Thymus (tissue), 11 donors: ENCODE measurements around the gene RIMBP3C. TPM values are rescaled to one million over a fixed set of nuclear protein-coding genes. Genes with fewer than 3 reads are reported as not detected.
"Not testable (repeated sequence)": the region's sequence is repeated elsewhere in the genome, so short reads cannot be mapped to it uniquely, and the experiment has no call there.

Experiments
- DNase-seq, 9 donors: peaks; one replicate each; pipeline ENCODE4 v3.0.0-alpha.2; 2013; ENCODE audit warnings: low spot score in 9 of 9, low read depth in 6 of 9, missing footprints in 1 of 9
- H3K27ac ChIP-seq, 2 donors: one replicate each; pipeline ENCODE4 v1.5.1; 2013; ENCODE audit warnings: control low read depth in 1 of 2, low read depth in 1 of 2, low read length in 1 of 2, mild to moderate bottlenecking in 1 of 2, moderate library complexity in 1 of 2
- H3K27me3 ChIP-seq, 2 donors: one replicate each; pipeline ENCODE4 v1.5.1; 2013; ENCODE audit warnings: low read length in 1 of 2; ENCODE audit not compliant: control insufficient read depth in 2 of 2, insufficient read depth in 1 of 2
- H3K36me3 ChIP-seq, 2 donors: one replicate each; pipeline ENCODE4 v1.5.1; 2013; ENCODE audit warnings: low read length in 1 of 2, mild to moderate bottlenecking in 1 of 2, moderate library complexity in 1 of 2; ENCODE audit not compliant: control insufficient read depth in 2 of 2, insufficient read depth in 2 of 2
- H3K4me1 ChIP-seq, 2 donors: one replicate each; pipeline ENCODE4 v1.5.1; 2013; ENCODE audit warnings: low read length in 2 of 2; ENCODE audit not compliant: control insufficient read depth in 2 of 2, insufficient read depth in 2 of 2
- H3K4me3 ChIP-seq, 2 donors: one replicate each; pipeline ENCODE4 v1.5.1; 2013; ENCODE audit warnings: low read length in 2 of 2, control low read depth in 1 of 2, mild to moderate bottlenecking in 1 of 2
- H3K9me3 ChIP-seq, 2 donors: one replicate each; pipeline ENCODE4 v1.5.1; 2013; ENCODE audit warnings: low read length in 1 of 2, mild to moderate bottlenecking in 1 of 2; ENCODE audit not compliant: control insufficient read depth in 2 of 2, insufficient read depth in 1 of 2
- WGBS: extraction: QIAGEN DNeasy Blood & Tissue Kit; methylation state at CpG from one replicate; pipeline ENCODE4 v1.1.7; 2013; 5-methylcytosine and 5-hydroxymethylcytosine counted together
- polyA plus RNA-seq: library from polyadenylated mRNA; stranded (reverse); fragments of 200-250 nt; gene quantifications from one replicate; pipeline ENCODE4 v1.2.3, GENCODE V29; 2013
- total RNA-seq: library from RNA; stranded (reverse); fragments of 120-200 nt; gene quantifications from one replicate; pipeline ENCODE4 v1.2.4, GENCODE V29; 2013
- donor health status: healthy.

RIMBP3C gene
- total and polyA plus RNA-seq, 2 donors, result 0.34 to 1.3 TPM

GRCh38 chr22:21568347-21569075 lies 17.2 kb upstream of the RIMBP3C start:
- 3% methylated on average over 26 of the region's 26 CpGs for WGBS
- H3K27me3 ChIP-seq, result no peaks in the 10 kb centered on the region
- H3K27ac ChIP-seq, result peak overlapping the region; percentile 89 to 90
- H3K36me3 ChIP-seq, result peaks cover 6 to 16% of the 10 kb centered on the region in 2 donors
- peak in 5 of 9 donors; percentile 30 to 48 (median 37) for DNase-seq
- H3K4me1 ChIP-seq, result peaks cover 18 to 32% of the 10 kb centered on the region in 2 donors
- H3K4me3 ChIP-seq, result peak overlapping the region; percentile 80 to 87
- H3K9me3 ChIP-seq, result no peaks in the 10 kb centered on the region

DNA sequence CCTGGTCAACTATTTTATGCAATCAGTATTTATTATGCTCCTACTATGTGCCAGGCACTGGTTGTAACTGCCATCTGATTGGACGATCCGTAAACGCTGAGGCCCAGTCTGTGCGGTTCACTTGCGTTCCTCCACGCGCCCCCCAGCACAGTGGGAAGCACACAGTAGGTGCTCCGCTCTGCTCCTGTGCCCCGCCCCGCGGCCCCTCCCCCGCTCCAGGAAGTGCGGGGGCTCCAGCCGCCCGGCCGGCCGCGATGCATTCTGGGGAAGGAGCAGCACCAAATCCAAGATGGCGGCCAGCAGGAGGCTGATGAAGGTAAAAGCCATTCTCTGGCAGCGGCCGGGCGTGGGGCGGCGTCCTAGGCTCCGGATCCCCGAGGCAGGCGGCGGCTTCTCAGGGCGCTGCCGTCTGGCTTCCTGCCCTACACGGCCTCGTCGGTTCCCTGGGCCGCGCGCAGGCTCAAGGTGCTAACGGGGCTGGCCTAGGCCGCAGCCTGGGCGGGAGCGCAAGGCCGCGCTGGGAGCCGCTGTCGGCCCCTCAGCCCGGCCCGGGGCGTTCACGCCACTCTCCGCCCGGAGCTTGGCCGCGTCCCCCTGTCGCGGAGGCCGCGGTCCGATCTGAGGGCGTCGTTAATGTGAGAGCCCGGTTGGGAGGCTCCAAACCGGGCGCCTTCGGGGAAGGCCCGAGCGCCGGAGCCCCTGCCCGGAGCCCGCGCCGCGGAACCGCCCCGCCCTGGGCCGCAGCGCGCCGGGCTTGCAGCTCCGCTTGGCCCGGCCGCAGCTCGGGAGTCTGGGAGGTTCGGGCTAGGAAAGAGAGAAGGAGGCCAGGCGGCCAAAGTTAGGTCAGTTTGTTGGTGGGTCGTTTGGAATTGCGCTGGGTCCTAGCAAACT lies 16.4 kb upstream of the RIMBP3C start, which contains the start of gene UBE2L3:
Gene UBE2L3, plus strand, starts transcription at position 259 of the 891 bp plus-strand sequence. Its CDS starts 31 bp downstream, at position 290.
- peaks cover 18 to 32% of the 10 kb centered on the region in 2 donors for H3K4me1 ChIP-seq
- H3K9me3 ChIP-seq, result no peaks in the 10 kb centered on the region
- under 1% methylated on average over 85 of the region's 85 CpGs for WGBS
- peak; percentile 59 to 93 (median 81) for DNase-seq
- H3K27ac ChIP-seq, result peak within 1 kb of the TSS; percentile 89 to 90
- H3K27me3 ChIP-seq, result no peaks in the 10 kb centered on the region
- peaks cover 4 to 11% of the 10 kb centered on the region in 2 donors for H3K36me3 ChIP-seq
- H3K4me3 ChIP-seq, result peak within 1 kb of the TSS; percentile 80 to 87

GRCh38 chr22:21564411-21564810 lies 13.2 kb upstream of the RIMBP3C start:
- no peak for DNase-seq
- Histone ChIP-seq H3K4me3 (no peak overlapping the region), H3K4me1 (peaks cover 9 to 15% of the 10 kb centered on the region in 2 donors), H3K36me3 (no peaks in the 10 kb centered on the region), H3K27me3 (no peaks in the 10 kb centered on the region), H3K27ac (no peak overlapping the region), H3K9me3 (no peaks in the 10 kb centered on the region)
- 96% methylated on average over 6 of the region's 6 CpGs for WGBS

DNA sequence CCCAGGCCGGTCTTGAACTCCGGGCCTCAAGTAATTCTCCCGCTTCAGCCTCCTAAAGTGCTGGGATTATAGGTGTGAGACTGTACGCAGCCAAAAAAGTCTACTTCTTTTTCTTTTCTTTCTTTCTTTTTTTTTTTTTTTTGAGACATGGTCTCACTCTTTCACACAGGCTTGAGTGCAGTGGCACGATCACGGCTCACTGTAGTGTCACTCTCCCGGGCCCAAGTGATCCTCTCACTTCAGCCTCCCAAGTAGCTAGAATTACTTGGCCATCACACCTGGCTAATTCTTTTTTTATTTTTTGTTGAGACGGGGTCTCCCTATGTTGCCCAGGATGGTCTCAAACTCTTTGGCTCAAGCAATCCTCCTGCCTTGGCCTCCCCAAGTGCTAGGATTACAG lies 12.7 kb upstream of the RIMBP3C start:
- peaks cover 5 to 10% of the 10 kb centered on the region in 2 donors for H3K4me1 ChIP-seq
- H3K27me3 ChIP-seq, result no peaks in the 10 kb centered on the region
- no peak overlapping the region for H3K27ac ChIP-seq
- no peak for DNase-seq
- no peaks in the 10 kb centered on the region for H3K9me3 ChIP-seq
- H3K4me3 ChIP-seq, result no peak overlapping the region
- 98% methylated on average over 8 of the region's 8 CpGs for WGBS
- no peaks in the 10 kb centered on the region for H3K36me3 ChIP-seq

- not testable (repeated sequence) for H3K4me3 ChIP-seq
- WGBS, result no CpG with 5 or more reads among the region's 3 CpGs
Measured at GRCh38 chr22:21560657-21561056, 9.4 kb upstream of the RIMBP3C start.

DNA sequence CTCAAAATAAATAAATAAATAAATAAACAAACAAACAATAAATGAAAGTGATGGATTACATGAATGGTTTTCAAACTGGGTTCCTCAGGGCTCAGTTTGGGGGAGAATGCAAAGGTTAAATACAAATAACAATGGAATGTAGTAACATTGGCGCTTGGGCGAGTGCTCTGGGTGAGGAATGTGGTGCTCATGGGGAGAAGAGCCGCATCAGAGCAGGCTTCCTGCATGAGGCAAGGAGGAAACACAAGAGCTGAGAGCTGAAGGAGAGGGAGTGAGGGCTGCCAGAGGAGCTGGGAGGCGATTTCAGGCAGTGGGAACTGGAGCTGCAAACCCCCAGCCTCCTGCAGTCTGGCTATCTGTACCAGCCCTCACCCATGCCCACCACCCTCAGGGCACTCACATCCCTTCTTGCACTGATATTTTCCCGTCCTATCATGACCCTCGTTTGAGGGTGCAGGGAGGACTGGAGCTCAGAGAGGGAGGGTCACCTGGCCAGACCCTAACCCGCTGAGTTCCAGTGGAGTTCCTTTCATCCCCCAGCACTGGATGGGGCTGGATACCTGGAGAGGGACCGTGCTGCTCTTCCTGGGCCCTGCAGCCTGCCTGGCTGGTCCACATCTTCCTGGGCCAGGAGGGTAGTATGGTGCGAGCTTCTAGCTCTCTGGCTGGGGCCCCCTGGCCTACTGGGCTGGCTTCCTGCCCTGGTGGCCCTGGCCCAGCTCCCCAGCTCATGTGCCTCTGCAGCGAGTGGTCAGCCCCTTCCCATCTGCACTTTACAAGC lies 8.3 kb upstream of the RIMBP3C start:
- H3K9me3 ChIP-seq, H3K36me3 ChIP-seq, H3K4me3 ChIP-seq, DNase-seq, H3K27ac ChIP-seq, H3K4me1 ChIP-seq, H3K27me3 ChIP-seq: not testable (repeated sequence)
- 86% methylated on average over 7 of the region's 10 CpGs for WGBS

More at GRCh38 chr22:21560657-21561056, 9.4 kb upstream of the RIMBP3C start:
- not testable (repeated sequence) for H3K9me3 ChIP-seq, H3K36me3 ChIP-seq, H3K27me3 ChIP-seq, H3K27ac ChIP-seq, DNase-seq, H3K4me1 ChIP-seq

DNA sequence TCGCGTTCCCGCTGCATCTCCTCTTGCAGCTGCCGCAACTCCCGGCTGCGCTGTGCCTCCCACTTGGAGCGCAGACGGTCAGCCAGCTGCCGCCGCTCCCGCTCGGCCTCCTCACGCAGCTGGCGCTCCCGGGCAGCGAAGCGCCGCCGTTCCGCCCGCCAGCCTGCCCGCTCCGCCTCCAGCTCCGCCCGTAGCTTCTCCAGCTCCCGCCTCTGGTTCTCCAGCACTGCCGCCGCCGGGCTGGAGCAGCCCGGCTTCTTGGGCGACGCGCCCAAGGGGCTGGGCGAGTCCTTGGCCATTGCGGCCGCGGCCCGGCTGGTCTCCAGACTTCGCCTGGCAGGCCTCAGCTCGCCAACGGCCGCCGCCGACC lies 598 bp downstream of the RIMBP3C start:
- no CpG with 5 or more reads among the region's 44 CpGs for WGBS

DNA sequence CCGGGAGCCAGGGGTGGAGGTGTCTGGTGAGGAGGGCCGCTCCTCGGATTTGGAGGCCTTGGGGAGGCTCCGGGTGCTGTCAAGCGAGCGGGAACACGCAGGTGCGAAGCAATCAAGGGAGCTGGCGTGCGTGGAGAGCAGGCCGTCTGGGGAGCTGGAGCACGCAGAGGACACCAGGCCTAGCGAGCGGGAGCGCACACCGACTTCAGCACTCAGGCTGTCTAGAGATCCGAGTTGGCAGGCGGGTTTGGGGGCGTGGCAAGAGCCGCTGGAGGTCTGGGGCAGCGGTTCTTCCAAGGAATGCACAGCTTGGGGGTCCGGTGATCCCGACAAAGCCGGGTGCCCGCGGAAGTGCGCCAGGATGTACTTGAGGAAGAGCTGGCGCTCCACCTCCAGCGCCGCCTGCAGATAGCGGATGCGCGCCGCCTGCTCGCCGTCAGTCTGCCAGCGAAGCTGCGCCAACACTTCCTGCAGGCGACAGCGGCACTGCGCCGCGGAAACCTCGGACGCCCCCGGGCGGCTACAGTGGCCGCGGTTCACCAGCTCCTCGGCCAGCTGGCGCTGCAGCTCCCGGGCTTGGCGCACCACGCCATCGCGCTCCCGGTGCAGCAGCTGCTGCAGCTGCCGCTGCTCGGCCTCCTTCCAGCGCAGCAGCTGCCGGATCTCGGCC lies 1.1 kb downstream of the RIMBP3C start:
- not testable (repeated sequence) for H3K4me3 ChIP-seq, H3K36me3 ChIP-seq, H3K27ac ChIP-seq, H3K4me1 ChIP-seq, H3K9me3 ChIP-seq, DNase-seq, H3K27me3 ChIP-seq
- WGBS, result no CpG with 5 or more reads among the region's 62 CpGs

More for the DNA sequence above, 598 bp downstream of the RIMBP3C start:
- not testable (repeated sequence) for DNase-seq, H3K27ac ChIP-seq, H3K9me3 ChIP-seq, H3K4me1 ChIP-seq, H3K27me3 ChIP-seq, H3K36me3 ChIP-seq, H3K4me3 ChIP-seq
